ENCODE results near the gene TAF4.
A peak's percentile ranks its signal among the peaks of the same experiment; 100 is the strongest.
"Not testable (repeated sequence)": the region's sequence is repeated elsewhere in the genome, so short reads cannot be mapped to it uniquely, and the experiment has no call there.

Gene TAF4, protein sequence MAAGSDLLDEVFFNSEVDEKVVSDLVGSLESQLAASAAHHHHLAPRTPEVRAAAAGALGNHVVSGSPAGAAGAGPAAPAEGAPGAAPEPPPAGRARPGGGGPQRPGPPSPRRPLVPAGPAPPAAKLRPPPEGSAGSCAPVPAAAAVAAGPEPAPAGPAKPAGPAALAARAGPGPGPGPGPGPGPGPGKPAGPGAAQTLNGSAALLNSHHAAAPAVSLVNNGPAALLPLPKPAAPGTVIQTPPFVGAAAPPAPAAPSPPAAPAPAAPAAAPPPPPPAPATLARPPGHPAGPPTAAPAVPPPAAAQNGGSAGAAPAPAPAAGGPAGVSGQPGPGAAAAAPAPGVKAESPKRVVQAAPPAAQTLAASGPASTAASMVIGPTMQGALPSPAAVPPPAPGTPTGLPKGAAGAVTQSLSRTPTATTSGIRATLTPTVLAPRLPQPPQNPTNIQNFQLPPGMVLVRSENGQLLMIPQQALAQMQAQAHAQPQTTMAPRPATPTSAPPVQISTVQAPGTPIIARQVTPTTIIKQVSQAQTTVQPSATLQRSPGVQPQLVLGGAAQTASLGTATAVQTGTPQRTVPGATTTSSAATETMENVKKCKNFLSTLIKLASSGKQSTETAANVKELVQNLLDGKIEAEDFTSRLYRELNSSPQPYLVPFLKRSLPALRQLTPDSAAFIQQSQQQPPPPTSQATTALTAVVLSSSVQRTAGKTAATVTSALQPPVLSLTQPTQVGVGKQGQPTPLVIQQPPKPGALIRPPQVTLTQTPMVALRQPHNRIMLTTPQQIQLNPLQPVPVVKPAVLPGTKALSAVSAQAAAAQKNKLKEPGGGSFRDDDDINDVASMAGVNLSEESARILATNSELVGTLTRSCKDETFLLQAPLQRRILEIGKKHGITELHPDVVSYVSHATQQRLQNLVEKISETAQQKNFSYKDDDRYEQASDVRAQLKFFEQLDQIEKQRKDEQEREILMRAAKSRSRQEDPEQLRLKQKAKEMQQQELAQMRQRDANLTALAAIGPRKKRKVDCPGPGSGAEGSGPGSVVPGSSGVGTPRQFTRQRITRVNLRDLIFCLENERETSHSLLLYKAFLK

DNA sequence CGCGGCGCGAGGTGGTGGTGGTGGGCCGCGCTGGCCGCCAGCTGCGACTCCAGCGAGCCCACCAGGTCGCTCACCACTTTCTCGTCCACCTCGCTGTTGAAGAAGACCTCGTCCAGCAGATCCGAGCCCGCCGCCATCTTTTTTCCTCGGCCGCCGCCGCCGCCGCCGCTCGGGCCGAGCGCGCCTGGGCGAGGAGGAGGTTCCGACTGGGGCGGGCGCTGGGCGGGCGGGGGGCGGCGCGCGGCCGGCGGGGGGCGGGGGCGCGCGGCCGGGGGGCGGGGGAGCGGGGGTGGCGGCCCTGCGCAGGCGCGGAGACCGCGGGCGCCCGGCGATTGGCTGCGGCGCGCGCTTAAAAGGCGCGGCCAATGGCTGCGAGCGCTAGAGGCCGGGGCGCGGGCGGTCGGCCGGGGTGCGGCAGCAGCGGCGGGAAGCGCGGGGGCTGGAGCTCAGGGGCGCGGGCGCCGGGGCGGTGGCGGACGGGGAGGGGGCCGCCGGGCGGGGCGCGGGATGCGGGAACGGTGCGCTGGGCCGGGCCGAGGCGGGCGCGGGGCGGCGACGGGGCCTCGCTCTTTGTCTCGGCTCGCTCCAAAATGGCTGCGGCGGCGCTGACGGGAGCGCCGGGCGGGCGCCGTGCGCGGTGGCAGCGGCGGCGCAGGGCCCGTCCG is at the start of gene TAF4:
TSS of gene TAF4 (minus strand) at position 208 of the 665 bp plus-strand sequence. CDS start at position 137, 71 bp downstream.
- DNase-seq (ENCODE audit: low read depth in 3 of 3, low spot score in 1 of 3) = peak; percentile 57 to 80 (median 73)

- no peak for DNase-seq (ENCODE audit: low read depth in 3 of 3, low spot score in 1 of 3)
Measured at GRCh38 chr20:62114894-62115293, 49.2 kb upstream of the TAF4 start.

GRCh38 chr20:62112368-62112767 is 46.7 kb upstream of the TAF4 start:
- no peak for DNase-seq (ENCODE audit: low read depth in 3 of 3, low spot score in 1 of 3)

- no peak for DNase-seq (ENCODE audit: low read depth in 3 of 3, low spot score in 1 of 3)
Measured at GRCh38 chr20:62111148-62111547, 45.5 kb upstream of the TAF4 start.

GRCh38 chr20:62105592-62105991 is 39.9 kb upstream of the TAF4 start:
- DNase-seq (ENCODE audit: low read depth in 3 of 3, low spot score in 1 of 3) = no peak

GRCh38 chr20:62104791-62105345 is 39.2 kb upstream of the TAF4 start:
- no peak for DNase-seq (ENCODE audit: low read depth in 3 of 3, low spot score in 1 of 3)

- no peak for DNase-seq (ENCODE audit: low read depth in 3 of 3, low spot score in 1 of 3)
Measured at GRCh38 chr20:62104234-62104789, 38.6 kb upstream of the TAF4 start.

DNA sequence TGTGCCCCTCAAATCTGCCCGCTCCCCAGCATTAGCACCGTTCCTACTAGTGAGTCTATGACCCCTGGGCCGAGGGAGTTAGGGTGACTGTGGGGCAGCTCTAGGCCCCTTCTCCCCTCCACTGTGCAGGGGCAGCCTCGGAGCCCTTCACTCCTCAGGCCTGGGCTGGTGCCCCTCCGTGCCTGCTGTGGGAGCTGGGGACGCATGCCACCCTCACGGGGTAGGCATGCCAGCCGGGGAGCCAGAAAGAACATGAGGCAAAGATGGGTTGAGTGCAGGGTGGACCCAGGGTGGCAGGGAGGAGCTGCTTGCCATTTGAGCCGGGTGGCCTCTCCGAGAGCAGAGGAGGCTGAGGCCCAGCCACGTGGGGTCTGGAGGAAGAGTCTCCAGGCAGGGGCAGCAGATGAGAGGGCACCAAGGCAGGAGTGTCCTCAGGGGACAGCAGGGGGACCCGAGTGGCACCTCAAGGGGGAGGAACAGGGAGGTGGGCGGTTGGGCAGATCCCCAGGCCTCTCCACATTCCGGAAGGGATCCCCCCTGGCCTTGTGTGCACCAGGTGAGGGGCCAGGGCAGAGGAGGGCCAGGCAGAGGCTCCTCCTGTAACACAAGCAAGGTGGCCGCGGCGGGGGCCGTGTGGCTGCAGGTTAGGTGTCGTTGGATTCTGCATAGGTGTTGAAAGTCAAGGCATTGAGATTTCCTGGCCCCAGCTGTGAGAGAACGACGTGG is 38.0 kb upstream of the TAF4 start:
- DNase-seq (ENCODE audit: low read depth in 3 of 3, low spot score in 1 of 3) = no peak

- no peak for DNase-seq (ENCODE audit: low read depth in 3 of 3, low spot score in 1 of 3)
Measured at GRCh38 chr20:62101078-62101477, 35.4 kb upstream of the TAF4 start.

DNA sequence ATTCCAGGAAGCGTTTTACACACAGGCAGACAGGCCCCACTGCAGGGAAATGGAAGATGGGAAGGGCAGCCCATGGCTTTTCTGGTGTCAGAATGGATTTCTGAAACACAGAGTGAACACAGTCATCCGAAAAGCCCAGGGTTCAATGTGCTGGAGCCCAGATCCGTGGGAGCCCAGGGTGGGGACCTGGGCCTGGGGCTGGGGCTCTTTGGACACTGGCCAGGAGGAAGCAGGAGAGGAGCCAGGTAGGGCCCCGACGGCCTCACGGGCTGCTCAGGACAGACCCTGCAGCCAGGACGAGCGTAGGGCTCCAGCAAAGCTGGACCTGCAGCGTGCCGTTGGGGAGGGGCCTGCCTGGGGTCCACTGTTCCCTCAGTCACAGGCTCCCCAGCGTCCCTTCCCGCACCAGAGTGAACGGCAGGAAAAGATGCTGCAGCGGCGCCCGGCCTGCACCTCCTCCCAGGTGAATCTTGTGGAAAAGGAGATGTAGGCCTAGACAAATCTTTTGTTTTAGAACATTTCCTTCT is 32.3 kb upstream of the TAF4 start:
- DNase-seq (ENCODE audit: low read depth in 3 of 3, low spot score in 1 of 3) = no peak

GRCh38 chr20:62096421-62097380 is 31.0 kb upstream of the TAF4 start:
- DNase-seq (ENCODE audit: low read depth in 3 of 3, low spot score in 1 of 3) = no peak

GRCh38 chr20:62089393-62089792 is 23.7 kb upstream of the TAF4 start:
- DNase-seq (ENCODE audit: low read depth in 3 of 3, low spot score in 1 of 3) = no peak

DNA sequence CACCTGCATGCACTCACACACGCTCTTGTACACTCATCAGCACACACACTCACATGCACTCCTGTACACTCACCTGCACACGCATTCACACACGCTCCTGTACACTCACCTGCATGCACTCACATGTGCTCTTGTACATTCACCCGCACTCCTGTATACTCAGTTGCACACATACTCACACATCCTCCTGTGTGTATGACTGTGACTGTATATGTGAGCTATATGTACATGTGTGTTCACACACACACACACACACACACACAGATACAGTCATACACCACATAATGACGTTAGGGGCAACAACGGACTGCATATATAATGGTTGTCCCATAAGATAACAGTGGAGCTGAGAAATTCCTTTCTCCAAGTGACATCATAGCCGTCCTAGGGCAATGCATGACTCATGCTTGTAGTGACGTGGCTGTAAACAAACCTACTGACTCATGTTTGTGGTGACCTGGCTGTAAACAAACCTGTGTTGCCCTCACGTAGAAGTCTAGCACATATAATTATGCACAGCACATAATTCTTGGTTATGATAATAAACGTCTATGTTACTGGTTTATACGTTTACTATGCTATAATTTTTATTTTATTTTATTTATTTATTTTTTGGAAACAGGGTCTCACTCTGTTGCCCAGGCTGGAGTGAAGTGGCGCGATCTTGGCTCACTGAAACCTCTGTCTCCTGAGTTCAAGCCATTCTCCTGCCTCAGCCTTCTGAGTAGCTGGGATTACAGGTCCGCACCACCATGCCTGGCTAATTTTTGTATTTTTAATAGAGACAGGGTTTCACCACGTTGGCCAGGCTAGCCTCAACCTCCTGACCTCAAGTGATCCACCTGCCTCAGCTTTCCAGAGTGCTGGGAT is 22.8 kb upstream of the TAF4 start:
- DNase-seq (ENCODE audit: low read depth in 3 of 3, low spot score in 1 of 3) = no peak

DNA sequence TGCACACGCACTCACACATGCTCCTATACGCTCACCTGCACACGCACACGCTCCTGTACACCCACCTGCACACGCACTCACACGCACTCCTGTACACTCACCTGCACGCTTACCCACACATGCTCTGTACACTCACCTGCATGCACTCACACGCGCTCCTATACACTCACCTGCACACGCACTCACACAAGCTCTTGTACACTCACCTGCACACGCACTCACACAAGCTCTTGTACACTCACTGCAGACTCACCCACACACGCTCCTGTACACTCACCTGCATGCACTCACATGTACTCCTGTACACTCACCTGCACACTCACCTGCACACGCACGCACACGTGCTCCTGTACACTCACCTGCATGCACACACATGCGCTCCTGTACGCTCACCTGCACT is 22.0 kb upstream of the TAF4 start:
- DNase-seq (ENCODE audit: low read depth in 3 of 3, low spot score in 1 of 3) = no peak

DNA sequence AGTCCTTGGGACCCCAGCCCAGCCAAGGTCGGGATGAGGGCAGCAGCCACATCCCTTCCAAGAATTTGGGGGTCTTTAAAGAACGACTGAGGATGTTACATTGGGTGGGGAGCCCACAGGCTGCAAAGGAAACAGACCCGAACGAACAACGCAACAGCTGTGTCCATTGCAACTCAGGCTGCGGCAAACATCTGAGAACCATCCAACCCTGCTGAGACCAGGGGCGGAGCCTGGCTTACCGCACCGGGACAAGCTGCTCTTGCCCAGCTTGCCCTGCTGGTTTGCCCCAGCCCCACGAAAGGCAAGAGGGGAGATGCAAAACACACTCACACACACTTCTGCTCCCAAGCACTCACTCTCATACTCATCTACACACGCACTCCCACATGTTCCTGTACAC is 21.5 kb upstream of the TAF4 start:
- DNase-seq (ENCODE audit: low read depth in 3 of 3, low spot score in 1 of 3) = no peak

DNA sequence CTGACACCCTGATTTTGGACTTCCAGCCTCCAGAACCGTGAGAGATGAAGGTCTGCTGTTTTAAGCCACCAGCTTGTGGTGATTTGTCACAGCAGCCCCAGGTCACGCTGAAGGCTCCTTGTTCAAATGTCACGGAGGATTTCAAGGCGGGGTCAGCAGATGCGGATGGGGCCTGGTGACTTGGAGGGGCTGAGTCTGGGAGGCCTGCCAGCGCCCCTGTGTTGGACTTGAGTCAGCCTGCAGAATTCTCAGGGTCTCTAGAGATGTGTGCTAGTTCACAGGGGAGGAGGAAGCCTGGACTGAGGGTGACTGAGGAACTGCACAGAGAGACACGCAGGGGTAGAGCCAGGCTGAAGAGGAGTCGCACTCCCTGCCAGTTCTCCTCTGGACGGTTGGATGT is 19.5 kb upstream of the TAF4 start:
- no peak for DNase-seq (ENCODE audit: low read depth in 3 of 3, low spot score in 1 of 3)

DNA sequence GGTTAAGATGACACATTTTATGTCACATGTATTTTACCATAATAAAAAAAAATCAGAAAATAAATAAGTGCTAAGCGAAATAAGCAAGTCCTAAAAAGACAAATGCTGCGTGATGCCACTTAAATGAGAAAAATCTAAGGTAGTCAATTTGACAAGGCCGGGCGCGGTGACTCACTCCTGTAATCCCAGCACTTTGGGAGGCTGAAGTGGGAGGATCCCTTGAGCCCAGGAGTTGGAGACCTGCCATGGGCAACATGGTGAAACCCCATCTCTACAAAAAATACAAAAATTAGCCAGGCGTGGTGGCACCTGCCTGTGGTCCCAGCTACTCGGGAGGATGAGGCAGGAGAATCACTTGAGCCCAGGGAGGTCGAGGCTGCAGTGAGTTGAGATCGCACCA is 18.5 kb upstream of the TAF4 start:
- not testable (repeated sequence) for DNase-seq (ENCODE audit: low read depth in 3 of 3, low spot score in 1 of 3)

DNA sequence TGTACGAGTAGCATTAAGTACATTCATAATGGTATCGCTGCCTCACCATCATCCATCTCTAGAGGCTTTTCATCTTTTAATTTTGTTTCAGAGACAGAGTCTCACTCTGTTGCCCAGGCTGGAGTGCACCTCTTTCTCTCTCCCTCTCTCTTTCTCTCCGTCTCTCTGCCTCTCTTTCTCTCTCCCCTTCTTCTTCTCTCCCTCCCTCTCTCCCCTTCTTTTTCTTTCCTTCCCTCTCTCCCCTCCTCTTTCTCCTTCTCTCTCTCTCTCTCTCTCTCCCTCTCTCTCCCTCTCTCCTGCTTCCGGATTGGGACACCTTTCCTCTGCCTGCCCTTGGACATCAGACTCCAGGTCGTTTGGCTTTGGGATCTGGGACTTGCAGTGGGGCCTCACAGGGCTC is 17.6 kb upstream of the TAF4 start:
- no peak for DNase-seq (ENCODE audit: low read depth in 3 of 3, low spot score in 1 of 3)

Data from stimulated activated CD4-positive, alpha-beta T cell treated with anti-CD3 and anti-CD28 coated beads, TNF-alpha, amount 100 ng/mL, for 1 hour (primary cell).